Endometrial microvascular endothelial cells (primary cell): Measurements from ENCODE around the gene TP53RK. TPM values are rescaled to one million over a fixed set of nuclear protein-coding genes. Genes with fewer than 3 reads are reported as not detected.

Source experiments
- total RNA-seq: library from RNA; depleted of rRNA; stranded (reverse); fragments of >200 nt; gene quantifications from one replicate; pipeline ENCODE4 v1.2.3, GENCODE V29; 2015; ENCODE audit errors: inconsistent ontology term

TP53RK gene
- total RNA-seq, 1 donor from 2014 or later: 31.6 TPM

Other genes with a start within 250 kb of the TP53RK start
- gene ZNF334, start 175.9 kb downstream of the TP53RK start, total RNA-seq: 0.19 TPM
- gene OCSTAMP, start 138.8 kb downstream of the TP53RK start, total RNA-seq: not detected
- not detected for gene SLC13A3, start 38.0 kb downstream of the TP53RK start, total RNA-seq
- 3.5 TPM for gene SLC2A10, start 20.2 kb upstream of the TP53RK start, total RNA-seq
- not detected for gene EYA2, start 205.4 kb upstream of the TP53RK start, total RNA-seq